NB4 (cell line): Measurements from ENCODE around the gene DNM1L.

Experiments
- DNase-seq: peaks from one replicate; pipeline ENCODE4 v3.0.0; 2010; ENCODE audit warnings: low read depth
- H3K4me3 ChIP-seq: one replicate; pipeline ENCODE4 v1.5.1; 2011; ENCODE audit warnings: mild to moderate bottlenecking, low read depth, low read length, moderate library complexity
- MYC ChIP-seq: IDR thresholded peaks from 2 replicates; pipeline ENCODE4 v1.6.1; 2011; ENCODE audit warnings: low read depth, low read length
- POLR2A ChIP-seq: IDR thresholded peaks from 2 replicates; pipeline ENCODE4 v1.6.1; 2011; ENCODE audit warnings: mild to moderate bottlenecking; ENCODE audit not compliant: insufficient read length; ENCODE audit errors: extremely low read depth
- TF ChIP-seq, protein P1 (sequence below): IDR thresholded peaks from 2 replicates; pipeline ENCODE4 v1.6.1; 2011; ENCODE audit warnings: low read depth, low read length
- TF ChIP-seq, protein P2 (sequence below): IDR thresholded peaks from one replicate; pipeline ENCODE4 v1.5.1; 2012; ENCODE audit warnings: low read depth, low read length

The DNM1L gene

GRCh38 chr12:32789446-32789845 lies 110.3 kb downstream of the DNM1L start:
- TF ChIP-seq MYC (no peak), POLR2A (no peak)
- DNase-seq: no peak
- H3K4me3 ChIP-seq: no peak overlapping the region

DNA sequence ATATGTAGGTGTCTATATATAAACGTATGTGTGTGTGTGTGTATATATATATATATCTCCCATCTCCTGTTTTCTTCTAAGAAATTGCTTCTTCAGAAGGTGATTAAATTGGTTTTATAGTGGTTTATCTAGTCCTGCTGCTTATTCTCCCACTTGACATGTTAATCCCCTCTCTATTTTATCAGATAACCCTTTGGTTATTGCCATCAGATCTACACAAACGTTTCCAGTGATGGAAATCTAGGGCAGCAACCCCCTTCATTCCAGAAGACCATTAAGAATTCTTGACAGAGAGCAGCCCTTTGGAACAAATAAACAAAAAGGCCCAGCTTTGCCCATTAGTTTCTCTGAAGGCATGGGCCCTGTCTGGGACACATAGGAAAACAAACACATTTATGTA lies 110.8 kb downstream of the DNM1L start:
- DNase-seq: no peak
- TF ChIP-seq MYC: no peak
- TF ChIP-seq, protein P1, sequence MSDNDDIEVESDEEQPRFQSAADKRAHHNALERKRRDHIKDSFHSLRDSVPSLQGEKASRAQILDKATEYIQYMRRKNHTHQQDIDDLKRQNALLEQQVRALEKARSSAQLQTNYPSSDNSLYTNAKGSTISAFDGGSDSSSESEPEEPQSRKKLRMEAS: no peak
- TF ChIP-seq POLR2A: no peak
- TF ChIP-seq, protein P2, sequence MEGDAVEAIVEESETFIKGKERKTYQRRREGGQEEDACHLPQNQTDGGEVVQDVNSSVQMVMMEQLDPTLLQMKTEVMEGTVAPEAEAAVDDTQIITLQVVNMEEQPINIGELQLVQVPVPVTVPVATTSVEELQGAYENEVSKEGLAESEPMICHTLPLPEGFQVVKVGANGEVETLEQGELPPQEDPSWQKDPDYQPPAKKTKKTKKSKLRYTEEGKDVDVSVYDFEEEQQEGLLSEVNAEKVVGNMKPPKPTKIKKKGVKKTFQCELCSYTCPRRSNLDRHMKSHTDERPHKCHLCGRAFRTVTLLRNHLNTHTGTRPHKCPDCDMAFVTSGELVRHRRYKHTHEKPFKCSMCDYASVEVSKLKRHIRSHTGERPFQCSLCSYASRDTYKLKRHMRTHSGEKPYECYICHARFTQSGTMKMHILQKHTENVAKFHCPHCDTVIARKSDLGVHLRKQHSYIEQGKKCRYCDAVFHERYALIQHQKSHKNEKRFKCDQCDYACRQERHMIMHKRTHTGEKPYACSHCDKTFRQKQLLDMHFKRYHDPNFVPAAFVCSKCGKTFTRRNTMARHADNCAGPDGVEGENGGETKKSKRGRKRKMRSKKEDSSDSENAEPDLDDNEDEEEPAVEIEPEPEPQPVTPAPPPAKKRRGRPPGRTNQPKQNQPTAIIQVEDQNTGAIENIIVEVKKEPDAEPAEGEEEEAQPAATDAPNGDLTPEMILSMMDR: no peak
- no peak overlapping the region for H3K4me3 ChIP-seq

DNA sequence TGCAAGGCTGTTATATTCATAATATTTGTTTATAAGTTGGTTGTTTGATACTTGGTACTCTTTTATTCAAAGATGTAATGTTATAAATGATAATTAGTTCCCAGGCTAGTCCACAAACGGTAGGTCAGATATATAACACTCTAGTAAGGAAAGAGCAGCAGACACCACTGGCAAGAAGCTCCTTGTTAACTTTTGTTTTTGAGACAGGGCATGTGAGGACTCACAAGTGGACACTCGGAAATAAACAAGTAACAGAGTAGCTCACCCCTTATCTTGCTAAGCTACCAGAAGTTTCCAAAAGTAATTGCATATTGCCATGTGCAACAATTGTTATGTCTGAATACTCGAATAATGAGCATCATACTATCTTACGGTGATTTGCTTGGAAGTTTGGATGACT lies 115.2 kb downstream of the DNM1L start:
- H3K4me3 ChIP-seq: no peak overlapping the region
- no peak for TF ChIP-seq MYC
- TF ChIP-seq, protein P1: no peak
- no peak for TF ChIP-seq POLR2A
- TF ChIP-seq, protein P2: no peak
- DNase-seq: no peak
